Stimulated activated CD4-positive, alpha-beta T cell treated with anti-CD3 and anti-CD28 coated beads, Interleukin-12 subunit alpha, Interleukin-12 subunit beta, amount 100 ng/mL, for 24 hours (primary cell): ENCODE results near the gene PEAK3.

Source experiments
- DNase-seq, 2 experiments: peaks; one replicate each; pipeline ENCODE4 v3.0.0-alpha.2; 2020; ENCODE audit warnings: low read depth in 2 of 2

PEAK3 gene, protein sequence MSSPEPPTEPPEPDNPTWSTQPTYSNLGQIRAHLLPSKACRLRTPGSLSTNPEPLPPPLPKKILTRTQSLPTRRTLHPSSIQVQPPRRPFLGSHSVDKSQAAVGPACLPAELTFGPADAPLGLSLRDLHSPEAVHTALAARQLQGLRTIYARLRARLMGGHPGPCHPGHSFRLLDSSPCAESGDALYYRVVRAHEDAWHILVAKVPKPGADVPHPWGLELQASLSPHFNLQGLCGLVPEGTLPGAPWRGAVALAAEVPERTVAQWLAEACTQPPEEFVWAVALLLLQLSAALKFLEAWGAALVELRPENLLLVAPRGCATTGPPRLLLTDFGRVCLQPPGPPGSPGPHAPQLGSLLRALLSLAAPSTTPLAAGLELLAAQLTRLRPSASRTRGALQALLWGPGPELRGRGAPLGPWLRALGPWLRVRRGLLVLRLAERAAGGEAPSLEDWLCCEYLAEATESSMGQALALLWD

DNA sequence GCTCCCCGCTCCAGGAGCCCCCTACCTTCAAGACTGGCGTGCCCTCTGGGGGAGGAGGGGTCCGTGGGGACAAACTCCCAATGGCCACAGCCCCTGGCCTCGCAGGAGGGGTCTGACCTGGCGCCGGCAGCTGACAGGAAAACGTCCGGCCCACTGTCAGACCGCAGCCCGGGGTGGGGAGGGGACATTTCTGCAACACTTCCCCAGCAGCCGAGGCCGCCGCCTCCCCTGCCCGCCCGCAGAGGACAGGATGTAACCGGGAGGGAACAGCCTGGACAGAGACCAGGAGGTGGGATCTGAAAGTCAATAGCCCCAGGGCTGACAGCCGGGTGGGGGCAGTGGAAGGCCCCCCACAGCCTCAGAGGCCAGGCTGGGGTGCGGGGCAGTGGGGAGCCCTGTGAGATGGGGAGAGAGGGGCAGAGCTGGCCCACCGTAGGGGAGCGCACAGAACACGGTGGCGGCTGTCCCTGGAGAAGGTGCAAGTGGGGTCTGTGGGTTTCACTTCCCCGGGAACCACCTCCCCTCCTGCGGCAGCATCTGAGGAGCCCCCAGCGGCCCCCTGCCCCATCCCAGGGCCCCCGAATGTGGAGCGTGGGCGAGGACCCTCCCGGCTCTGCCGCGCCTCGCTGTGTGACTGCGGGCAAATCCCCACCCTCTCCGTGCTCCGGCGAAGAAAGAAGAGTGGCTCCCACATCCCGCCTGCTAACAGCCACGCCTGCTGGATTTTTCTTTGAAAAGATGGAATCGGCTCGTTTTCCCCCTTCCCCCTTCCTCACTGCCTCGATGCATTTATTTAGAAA lies at the start of gene PEAK3:
Gene PEAK3 (minus strand): TSS at position 114 of the 800 bp plus-strand sequence. CDS start 1,244 bp downstream, outside the sequence.
- DNase-seq, result no peak

DNA sequence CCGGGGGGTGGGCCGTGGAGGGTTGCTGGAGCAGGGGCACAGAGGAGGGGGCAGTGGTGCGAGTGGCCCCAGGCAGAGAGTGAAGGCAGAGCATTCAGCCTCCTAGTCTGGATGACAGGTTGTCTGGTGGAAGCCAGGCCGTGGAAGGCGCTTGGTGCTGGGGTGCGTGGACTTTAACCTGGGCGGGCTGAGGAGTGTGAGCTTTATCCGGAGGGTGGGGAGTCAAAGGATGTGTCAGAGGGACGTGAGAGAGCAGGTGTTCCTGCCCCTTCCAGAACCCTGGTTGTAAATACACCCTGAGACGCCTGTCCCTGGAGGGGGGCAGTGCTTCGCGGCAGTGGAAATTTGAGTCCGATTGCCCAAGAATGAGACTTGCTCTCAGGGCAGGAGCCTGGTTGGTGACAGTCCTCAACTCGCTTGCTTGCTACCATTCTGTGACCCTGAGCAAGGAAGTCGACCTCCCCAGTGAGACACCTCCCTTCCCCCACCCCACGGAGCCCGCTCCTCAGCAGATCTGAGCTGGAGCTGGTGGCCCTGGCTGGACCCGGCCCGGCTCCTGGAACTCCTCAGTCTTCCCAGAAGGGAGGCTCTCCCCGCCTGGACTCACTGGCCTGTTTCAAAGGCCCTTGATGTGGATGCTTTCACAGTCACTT lies 48.8 kb upstream of the PEAK3 start:
- no peak for DNase-seq

DNA sequence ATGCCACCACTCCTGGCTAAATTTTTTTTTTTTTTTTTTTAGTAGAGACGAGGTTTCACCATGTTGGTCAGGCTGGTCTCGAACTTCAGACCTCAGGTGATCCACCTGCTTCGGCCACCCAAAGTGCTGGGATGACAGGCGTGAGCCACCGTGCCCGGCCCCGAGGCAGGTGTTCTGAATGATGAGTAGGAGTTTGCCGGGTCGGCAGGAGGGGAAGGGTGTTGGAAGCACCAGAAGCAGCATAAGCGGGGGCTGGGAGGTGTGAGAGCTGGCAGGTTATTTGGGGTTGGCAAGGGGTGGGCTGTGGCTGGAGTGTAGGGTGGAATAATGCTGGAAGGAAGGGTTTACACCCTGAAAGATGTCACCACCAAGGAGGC lies 48.3 kb upstream of the PEAK3 start:
- no peak for DNase-seq

DNA sequence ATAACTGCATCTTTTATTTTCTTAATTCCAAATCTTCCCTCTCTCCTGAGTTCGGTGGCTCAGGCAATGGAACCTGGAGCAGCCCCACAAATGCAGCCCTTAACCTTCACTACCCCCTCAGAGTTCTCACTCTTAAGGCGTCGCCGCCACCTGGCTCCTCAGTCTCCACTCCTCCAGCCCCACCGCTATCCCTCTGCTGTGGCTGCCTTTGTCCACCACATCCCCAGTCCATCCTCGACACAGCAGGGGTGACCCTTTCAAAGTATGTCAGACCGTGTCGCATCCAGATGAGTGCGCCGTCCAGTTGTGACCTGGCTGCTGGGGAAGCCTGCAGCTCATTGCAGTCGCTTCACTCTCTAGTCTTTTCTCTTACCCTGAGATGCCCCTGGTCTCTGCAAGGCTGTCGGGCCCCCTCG lies 47.5 kb upstream of the PEAK3 start:
- no peak for DNase-seq

DNA sequence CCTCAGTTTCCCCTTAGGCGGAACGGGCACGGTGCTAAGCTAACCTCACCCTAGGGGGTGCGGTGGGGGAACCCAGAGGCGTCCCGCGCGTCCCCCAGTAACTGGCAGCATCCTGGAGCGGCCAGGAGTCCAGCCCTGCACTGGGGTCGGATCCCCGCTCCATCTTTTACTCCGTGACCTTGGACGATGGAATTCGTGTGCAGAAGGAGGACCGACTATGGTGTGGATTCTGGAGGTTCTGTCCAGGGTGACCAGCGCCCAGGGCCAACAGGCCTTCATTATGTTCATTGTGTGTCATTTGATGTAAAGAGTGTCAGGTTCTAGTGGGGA lies 47.1 kb upstream of the PEAK3 start:
- no peak for DNase-seq

DNA sequence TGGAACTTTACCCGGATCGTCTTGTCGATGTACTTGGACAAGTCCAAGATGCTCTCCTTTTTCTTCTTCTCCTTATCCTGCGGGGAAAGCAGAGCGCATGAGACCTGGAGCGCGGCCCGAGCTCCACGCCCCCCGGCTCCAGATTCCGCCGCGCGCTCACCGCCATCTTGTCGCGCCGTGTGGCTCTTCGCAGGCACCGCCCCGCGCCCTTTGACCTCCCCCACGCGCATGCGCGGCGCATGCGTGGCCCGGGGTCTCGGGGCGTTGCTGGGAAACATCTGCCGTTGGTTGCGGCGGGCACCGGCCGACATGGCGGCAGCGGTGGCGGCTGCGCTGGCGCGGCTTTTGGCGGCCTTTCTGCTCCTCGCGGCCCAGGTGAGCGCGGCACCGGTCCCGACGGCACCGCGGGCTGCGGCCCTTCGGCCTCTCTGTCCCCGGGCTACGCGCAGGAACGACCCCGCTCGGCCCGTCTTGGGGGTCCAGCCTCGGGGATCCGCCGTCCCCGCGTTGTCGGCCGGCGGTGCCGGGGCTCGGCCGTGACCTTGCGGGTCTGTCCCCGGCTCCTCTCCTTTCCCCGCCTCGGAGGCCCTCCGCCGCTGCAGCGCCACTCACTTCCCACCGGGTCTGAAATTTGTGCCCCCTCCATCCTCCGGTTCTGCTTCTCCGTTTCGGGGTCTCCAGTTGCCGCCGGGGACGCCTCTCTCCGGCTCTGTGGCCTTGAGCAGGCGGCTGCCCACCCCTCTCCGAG lies 46.6 kb upstream of the PEAK3 start, which contains the start of the genes LSM7 and SPPL2B:
Gene LSM7 (minus strand): TSS at position 186 of the 748 bp plus-strand sequence. CDS start 20 bp downstream, at position 166.
Gene SPPL2B (plus strand): TSS at position 284 of the 748 bp plus-strand sequence. CDS start 26 bp downstream, at position 310.
- peak; percentile 85 to 86 for DNase-seq

DNA sequence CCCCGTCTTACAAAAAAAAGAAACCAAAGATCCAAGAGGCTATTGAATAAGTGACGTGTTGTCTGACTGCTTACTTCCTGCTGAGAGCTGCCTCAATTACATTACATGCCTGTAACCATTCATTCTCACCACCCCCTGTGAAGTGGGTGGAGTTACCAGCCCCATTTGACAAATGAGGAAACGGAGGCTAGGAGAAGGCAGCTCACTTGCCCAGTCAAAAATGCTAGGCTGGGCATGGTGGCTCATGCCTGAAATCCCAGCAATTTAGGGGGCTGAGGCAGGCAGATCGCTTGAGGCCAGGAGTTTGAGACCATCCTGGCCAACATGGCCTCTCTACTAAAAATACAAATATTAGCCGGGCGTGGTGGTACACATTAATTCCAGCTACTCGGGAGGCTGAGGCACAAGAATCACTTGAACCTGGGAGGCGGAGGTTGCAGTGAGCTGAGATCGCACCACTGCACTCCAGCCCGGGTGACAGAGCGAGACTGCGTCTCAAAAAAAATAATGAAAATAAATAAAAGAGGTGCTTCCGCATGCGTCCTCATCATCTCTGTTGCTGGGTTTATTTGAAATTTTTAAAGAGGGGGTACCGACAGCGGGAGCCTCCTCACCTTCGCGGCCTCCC lies 45.9 kb upstream of the PEAK3 start:
- DNase-seq, result peak; percentile 48 to 63

DNA sequence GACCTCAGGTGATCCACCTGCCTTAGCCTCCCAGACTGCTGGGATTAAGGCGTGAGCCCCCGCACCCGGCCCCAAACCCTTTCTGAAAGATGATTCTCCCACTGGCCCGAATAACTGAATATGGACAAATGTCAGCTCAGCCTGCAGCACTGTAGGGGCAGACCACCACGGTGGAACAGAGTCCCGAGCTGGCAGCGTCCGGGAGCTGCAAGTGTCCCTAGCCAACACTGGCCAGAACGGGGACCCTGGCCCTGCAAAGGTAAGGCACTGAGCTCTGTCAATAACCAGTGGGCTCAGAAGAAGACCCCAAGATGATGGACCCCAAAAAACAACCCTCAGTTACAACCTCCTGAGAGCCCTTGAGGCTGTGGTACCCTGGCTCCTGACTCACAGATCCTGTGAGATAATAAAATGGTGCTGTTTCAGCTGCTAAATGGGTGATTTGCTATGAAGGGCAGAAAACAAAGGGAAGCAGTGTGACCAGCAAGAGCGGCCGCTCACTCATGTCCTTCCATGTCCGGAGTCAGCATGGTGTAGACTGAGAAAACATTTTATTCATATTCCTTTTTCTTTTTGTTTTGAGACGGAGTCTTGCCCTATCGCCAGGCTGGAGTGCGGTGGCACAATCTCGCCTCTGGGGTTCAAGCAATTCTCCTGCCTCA lies 44.9 kb upstream of the PEAK3 start:
- no peak for DNase-seq

DNA sequence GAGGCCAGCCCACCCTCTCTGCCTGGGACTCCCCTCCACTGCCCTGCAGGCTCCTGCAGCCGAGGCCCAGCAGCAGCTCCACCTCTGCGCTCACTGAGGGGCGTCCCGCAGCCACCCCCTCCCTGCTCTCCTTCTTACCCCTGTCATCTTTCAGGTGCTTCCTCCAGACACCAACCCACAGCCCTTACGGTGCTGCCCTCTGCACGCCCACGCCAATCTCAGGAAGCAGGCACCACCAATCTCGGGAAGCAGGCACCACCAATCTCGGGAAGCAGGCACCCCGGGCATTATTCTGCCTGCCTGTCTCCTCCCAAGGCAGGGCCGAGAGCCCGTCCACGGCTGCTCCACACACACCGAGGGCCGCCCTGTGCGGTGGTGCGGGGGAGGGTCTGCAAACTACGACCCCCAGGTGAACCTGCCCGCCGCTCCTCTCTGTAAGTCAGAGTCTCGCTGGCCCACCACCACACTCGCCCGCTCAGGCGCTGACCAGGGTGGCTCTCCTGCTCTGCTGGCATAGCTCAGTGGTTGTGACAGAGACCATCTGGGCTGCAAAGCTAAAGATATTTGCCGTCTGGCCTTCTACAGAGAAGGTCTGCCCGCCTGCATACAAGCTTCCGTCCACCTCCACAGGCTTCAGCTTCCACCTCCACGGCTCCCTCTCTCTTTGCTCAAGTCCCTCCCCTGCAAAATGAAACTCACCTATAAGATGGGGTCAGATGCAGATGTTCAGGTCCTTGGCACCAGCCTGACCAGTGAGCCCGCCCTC lies 43.5 kb upstream of the PEAK3 start:
- no peak for DNase-seq

DNA sequence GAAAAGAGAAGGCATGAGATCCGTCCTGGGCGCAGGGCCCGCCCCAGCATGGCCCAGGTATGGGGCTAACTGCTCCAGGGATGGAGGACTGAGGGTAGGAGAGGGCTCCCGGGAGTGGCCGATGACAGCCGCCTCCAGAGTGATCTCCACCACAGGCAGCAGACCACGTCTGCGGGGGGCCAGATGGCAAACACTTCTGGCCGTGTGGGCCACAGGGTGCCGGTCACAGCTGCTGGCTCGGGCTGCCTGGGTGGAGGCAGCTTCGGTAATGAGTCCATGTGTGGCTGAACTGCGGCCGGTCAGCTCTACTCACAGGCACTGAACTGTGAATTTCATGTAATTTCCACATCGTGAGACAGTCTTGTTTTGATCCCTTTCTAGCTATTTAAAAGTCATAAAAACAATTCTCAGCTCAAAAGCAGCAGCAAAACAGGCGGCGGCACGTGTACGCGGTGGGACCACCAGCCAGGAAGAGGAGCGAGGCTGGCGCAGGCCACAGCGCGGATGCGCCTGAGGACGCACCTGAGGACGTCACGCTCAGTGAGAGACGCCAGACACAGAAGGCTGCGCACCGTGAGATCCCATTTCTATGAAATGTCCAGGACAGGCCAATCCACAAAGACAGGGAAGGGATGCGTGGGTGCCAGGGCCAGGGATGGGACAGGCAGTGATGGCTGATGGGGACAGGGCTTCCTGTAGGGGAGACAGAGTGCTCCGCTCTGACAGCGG lies 42.4 kb upstream of the PEAK3 start:
- DNase-seq, result no peak

DNA sequence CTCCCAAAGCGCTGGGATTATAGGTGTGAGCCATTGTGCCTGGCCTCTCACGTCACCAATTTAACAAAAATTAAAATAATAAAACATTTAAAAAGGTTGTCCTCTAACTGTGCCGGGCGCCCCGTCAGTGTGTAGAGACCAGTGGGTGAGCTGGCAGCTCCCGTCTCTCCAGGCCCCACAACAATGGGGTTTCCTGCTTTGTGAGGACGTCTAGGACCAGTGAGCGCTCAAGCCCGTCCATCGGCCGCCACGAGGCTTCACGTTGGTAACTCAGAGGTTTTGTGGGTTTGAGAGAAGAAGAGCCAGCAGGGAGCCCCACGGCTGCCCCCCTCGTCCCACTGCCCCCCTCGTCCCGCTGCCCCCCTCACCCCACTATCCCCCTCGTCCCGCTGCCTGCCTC lies 41.7 kb upstream of the PEAK3 start:
- DNase-seq, result no peak

DNA sequence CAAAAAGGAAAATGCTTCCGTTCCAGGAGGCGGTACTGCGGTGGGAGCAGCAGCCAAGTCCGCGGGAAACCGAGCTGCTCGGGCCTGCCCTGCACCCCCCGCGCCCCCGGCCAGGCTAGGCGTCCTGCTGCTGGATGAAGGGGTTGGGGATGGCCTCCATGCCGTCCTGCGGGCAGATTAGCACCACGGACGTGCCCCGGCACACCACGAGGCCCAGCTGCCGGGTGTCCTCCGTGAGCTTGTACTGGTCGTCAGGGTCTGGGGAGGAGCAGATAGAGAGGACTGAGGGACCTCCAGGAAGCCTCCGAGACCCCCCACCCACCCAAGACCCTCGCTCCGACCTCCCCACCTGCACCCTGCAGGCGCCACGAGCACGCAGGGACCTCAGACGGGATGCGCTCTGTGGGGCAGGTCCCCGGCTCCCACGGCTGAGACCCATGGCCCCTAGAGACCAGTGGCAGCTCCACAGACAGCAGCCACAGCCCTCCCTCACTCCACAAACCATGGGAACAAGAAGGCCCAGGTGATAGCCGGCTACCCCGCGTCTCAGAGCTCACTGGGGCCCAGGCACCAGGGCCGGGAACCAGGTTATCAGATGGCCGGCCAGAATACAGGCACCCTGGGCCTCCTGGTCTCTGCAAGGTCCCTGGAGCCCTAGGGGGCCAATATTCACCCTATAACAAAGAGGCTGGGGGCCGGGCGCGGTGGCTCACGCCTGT lies 39.7 kb upstream of the PEAK3 start:
- DNase-seq, result no peak

DNA sequence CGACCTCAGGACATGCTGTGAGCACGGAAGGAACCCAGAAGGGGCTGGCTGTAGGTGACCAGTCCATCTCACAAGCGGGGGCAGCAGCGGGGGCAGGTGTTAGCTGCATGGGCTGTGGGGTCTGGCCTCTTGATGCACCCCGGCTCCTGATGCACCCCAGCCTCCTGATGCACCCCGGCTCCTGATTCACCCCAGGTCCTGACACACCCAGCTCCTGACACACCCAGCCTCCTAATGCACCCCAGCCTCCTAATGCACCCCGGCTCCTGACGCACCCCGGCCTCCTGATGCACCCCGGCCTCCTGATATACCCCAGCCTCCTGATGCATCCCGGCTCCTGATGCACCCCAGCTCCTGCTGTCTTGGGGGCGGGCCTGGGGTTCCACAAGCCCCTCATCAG lies 39.0 kb upstream of the PEAK3 start:
- DNase-seq, result no peak

DNA sequence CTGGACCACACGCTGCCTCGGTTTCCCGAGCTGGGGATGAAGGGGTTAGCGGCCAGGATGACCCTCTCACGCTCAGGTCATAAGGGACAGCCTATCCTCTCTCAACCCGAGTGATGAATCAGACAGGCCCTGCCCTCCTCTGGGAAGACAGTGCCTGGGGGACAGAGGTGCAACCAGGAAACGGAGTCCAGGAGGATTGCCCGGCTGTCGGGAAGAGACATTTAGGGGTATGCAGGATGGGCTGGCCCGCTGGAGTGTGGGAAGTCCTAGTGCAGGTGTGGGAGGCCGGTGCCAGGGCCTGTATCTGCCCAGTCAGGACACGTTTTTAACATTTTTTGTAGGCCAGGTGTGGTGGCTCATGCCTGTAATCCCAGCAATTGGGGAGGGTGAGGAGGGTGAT lies 38.1 kb upstream of the PEAK3 start:
- no peak for DNase-seq

DNA sequence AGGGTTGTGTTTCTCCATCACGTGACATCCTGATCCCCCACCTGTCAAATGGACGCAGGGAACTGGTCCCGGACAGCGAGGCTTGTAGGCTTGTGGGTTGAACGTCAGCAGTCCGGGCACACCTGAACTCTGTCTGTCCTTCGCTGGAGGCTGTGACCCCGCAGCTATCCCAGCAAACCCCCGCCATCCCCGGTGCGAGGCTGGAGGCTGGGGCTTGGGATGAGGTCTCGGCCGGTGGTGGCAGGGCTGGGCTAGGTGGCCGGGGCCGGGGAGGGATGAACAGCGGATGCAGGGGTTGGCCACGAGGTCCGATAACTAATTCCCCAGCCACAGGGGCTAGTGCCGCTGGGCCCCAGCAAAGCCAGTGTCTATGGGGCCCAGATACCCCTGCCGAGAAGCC lies 37.6 kb upstream of the PEAK3 start:
- DNase-seq, result no peak

DNA sequence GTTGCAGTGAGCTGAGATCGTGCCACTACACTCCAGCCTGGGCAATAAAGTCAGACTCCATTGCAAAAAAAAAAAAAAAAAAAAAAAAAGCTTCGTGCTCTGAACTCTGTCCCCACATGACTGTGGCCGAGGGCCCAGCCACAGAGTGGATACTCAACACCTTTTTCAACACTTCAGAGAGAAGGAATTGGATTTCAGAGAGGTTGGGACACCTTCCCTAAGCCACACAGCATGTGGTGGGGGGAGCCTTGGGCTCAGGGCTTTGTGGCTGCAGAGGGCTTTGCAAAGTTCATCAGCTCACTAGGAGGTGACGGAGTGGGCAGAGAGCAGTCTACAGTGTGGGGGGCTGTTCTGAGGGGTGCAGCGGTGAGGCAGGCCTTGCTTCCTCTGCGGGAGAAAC lies 36.9 kb upstream of the PEAK3 start:
- DNase-seq, result no peak

DNA sequence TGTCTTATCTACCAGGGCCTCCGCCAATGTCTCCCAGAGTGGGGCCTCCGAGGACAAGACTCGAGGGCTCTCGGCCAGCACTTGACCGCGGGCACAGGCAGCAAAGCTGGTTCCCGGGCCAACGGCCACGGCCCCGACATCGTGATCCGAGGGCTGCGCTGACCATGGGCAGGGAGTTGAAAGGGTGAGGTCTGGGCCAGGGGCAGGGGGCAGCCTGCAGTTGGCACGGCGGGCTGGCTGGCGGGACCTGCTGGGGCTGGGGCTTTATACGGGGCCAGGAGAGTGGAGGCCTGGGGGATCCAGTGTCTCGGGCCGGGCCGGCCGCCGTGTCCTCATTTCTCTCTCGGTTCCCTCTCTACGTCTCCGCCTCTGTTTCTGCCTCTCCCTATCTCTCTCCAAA lies 35.8 kb upstream of the PEAK3 start:
- DNase-seq, result no peak

DNA sequence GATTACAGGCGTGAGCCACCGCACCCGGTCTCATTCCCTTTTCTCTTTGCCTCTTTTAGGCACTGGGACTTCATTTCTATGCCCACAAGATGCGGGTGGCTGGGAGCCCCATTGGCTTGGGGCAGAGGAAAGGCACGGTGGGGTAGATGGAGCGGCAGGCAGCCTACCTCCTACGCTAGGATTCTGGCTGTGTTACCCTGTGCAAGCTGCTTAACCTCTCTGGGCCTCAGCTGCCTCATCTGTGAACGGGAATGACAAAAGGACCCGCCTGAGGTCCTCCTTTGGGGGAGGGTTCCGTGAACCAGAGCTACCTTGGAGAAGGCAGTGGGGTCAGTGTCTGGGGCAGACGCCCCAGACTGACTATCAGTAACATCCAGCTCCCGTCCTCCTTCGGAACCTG lies 35.3 kb upstream of the PEAK3 start:
- DNase-seq, result no peak
